RWPE1 (cell line): ENCODE measurements around the gene DEPP1.
"Not testable (repeated sequence)": the region's sequence is repeated elsewhere in the genome, so short reads cannot be mapped to it uniquely, and the experiment has no call there.

Experiments used
- CTCF ChIA-PET: fragments of 350-600 bp; sonication (Branson Sonifier 250); formaldehyde crosslinking; extraction: SDS; loops from one replicate; lab custom pipeline; 2021; lab: Yijun Ruan, JAX
- POLR2A ChIA-PET: fragments of 400-600 bp; formaldehyde crosslinking; extraction: SDS; loops from one replicate; lab custom pipeline; 2020; ENCODE audit warnings: antibody characterized with exemption; ENCODE audit not compliant: low non-redundant PET; lab: Yijun Ruan, JAX
- DNase-seq: peaks from one replicate; pipeline ENCODE4 v3.0.0; 2012; ENCODE audit warnings: low spot score
- H3K27ac ChIP-seq: fragments of 450-650 bp; 2 replicates; pipeline ENCODE4 v1.5.1; 2017
- TF ChIP-seq, protein P1 (sequence below): fragments of 450-650 bp; conservative IDR thresholded peaks from 2 replicates; pipeline ENCODE4 v1.5.1; 2017; ENCODE audit warnings: low read depth, mild to moderate bottlenecking

Gene DEPP1, protein sequence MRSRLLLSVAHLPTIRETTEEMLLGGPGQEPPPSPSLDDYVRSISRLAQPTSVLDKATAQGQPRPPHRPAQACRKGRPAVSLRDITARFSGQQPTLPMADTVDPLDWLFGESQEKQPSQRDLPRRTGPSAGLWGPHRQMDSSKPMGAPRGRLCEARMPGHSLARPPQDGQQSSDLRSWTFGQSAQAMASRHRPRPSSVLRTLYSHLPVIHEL

DNA sequence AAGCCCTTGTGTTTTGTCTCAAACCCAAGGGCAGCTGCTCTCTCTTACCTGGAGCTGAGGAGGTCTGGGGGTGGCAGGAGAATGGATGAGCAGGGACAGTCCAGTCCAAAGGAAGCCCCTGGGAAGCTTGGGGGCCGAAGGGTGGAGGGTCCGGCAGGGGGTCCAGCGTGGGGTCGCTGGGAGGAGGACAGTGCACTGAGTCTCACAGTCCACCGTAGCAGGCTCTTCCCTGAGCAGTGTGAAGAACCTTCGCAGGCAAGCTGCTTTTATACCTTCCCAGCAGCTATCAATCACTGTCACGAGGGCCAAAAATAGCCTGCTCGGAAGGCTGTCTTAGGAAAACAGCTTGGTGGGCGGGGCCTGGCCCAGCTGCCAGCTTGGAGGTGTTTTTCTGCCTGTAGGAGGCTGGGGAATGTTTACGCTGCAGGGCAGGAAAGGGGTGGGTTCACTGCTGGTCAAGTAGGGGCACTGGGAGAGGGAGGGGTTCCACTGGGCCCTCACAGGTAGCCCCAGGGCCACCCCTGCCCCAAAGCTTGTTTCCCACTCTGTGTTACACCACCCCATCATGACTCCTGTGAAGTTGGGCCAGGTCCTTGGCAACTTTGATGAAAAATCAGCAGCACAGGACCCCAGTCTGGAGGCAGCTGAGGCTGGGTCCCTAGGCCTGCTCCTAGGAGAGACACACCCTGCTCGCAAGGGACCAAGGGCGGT, at the start of gene DEPP1:
Gene DEPP1, minus strand, starts transcription at position 240 of the 711 bp plus-strand sequence. CDS start 779 bp downstream, outside the sequence.
- CTCF ChIA-PET = interaction anchor here (0.5 to 1.4 kb wide), 5 partner anchors 12 to 522 kb away, joined by 3 to 5 read pairs (median 3); no protein-coding TSS in a partner anchor
- TF ChIP-seq, protein P1, sequence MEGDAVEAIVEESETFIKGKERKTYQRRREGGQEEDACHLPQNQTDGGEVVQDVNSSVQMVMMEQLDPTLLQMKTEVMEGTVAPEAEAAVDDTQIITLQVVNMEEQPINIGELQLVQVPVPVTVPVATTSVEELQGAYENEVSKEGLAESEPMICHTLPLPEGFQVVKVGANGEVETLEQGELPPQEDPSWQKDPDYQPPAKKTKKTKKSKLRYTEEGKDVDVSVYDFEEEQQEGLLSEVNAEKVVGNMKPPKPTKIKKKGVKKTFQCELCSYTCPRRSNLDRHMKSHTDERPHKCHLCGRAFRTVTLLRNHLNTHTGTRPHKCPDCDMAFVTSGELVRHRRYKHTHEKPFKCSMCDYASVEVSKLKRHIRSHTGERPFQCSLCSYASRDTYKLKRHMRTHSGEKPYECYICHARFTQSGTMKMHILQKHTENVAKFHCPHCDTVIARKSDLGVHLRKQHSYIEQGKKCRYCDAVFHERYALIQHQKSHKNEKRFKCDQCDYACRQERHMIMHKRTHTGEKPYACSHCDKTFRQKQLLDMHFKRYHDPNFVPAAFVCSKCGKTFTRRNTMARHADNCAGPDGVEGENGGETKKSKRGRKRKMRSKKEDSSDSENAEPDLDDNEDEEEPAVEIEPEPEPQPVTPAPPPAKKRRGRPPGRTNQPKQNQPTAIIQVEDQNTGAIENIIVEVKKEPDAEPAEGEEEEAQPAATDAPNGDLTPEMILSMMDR = no peak
- peak; percentile 82 for DNase-seq
- peak within 1 kb of the TSS; percentile 71 for H3K27ac ChIP-seq
- POLR2A ChIA-PET = no interaction called here

DNA sequence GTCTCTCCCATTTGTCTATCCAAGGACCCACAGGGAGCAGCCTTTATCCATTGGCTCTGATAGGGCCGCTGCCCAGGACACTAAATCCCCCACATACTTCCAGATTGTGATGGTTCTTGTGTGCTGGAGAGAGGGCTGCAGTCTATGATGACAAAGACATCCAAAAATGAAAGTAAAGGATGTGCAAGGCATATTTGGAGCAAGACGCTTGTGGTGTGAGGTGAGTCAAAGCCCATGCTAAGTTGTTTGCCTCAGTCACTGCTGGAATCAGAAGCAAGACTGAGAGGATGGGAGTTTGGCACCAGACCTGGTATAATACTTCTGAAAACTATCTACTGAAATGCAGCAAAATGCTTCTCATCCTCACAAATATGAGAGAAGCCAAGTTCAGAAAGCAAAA, 44.8 kb upstream of the DEPP1 start:
- CTCF ChIA-PET = no interaction called here
- POLR2A ChIA-PET = no interaction called here
- no peak overlapping the region for H3K27ac ChIP-seq
- TF ChIP-seq, protein P1 = no peak
- DNase-seq = no peak

DNA sequence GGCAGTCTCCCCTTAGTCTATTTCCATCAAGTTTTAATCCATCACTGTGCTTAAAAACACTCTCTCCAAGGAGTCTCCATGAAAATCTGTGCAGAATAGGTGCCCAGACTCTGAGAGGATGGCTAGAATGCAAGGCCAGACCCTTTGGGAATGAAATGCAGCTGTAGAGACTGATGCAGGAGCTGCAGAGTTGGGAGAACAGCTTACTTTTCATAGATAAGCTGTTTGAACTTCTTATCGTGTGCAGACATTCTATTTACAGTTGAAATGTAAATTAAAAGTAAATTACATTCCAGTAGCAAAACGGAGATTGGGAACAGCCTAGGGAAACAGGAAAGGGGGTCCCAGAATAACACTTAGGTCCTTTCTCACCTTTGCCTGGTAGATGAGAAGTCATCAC, 37.0 kb upstream of the DEPP1 start:
- DNase-seq = no peak
- ChIA-PET POLR2A (no interaction called here), CTCF (interaction anchor here (0.6 to 0.7 kb wide), 2 partner anchors 59 to 432 kb away, joined by 3 to 7 read pairs; no protein-coding TSS in a partner anchor)
- TF ChIP-seq, protein P1 = no peak
- H3K27ac ChIP-seq = no peak overlapping the region

DNA sequence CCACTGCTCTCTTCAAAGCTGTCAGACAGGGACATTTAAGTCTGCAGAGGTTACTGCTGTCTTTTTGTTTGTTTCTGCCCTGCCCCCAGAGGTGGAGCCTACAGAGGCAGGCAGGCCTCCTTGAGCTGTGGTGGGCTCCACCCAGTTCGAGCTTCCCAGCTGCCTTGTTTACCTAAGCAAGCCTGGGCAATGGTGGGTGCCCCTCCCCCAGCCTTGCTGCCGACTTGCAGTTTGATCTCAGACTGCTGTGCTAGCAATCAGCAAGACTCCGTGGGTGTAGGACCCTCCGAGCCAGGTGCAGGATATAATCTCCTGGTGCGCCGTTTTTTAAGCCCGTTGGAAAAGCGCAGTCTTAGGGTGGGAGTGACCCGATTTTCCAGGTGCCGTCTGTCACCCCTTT, 35.9 kb upstream of the DEPP1 start:
- CTCF ChIA-PET, POLR2A ChIA-PET, DNase-seq, H3K27ac ChIP-seq: not testable (repeated sequence)

DNA sequence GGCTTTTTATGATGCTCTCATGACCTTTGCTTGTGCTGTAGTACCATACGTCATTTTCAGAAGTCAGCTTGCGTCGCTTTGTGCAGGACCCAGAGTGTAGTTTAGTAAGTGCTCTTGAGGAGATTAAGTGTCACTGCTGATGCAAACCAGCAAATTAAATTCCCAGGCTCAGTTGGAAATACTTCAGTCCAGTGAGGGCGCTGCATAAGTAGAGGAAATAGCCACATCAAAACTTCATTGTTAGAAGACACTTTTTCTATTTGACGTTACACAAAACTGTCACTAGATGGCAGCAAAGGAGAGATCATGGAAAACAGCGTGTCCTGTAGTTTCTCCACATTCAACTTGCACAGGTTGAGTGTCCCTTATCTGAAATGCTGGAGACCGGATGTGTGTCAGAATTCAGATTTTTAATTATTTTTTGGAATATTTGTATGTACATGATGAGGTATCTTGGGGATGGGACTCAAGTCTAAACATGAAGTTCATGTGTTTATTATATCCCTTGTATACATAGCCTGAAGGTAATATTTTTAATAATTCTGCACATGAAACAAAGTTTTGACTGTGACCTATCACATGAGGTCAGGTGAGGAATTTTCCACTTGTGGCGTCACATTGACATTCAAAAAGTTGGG, 30.0 kb upstream of the DEPP1 start:
- ChIA-PET CTCF (no interaction called here), POLR2A (no interaction called here)
- no peak overlapping the region for H3K27ac ChIP-seq
- TF ChIP-seq, protein P1 = peak; percentile 80
- DNase-seq = peak; percentile 65

DNA sequence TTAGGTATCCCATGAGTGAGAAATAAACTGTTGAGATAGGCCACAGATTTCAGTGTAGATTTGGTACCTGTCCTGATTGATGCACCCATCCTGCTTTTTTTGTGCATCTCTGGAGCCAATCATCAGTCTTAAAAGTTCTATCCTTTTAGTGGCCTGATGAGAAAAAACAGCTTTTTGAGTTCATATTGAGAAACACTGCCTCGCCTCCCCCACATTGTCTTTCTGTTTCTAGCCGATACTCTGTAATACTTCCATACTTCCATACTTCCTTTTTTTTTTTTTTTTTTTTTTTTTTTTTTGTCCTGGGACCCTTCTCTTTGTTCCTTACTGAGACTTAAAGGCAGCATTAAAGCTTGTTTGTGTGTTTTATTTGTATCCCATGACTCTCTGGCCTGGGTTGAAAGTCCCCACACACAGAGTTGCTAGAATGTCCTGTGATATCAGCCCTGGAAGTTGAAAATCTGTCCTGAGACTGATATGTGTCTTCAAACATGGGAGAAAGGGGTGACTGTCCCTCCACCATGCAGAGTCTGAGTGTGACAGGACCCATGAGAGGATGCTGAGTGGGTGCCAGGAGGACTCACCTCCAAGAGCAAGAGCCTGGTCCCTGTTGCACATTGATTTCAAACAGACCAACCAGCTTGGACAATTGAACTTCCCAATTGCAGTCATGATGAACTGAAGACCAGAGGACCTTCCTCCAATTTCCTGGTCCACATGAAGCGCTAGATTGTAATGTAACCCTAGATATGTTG, 27.8 kb upstream of the DEPP1 start:
- TF ChIP-seq, protein P1 = no peak
- ChIA-PET CTCF (interaction anchor here (0.6 kb wide), 1 partner anchor 40 kb away, joined by 3 read pairs; no protein-coding TSS in a partner anchor), POLR2A (interaction anchor here (0.6 kb wide), 1 partner anchor 48 kb away, joined by 5 read pairs; no protein-coding TSS in a partner anchor)
- H3K27ac ChIP-seq = no peak overlapping the region
- no peak for DNase-seq
